Keratinocyte (primary cell): ENCODE measurements around the gene CACNA1C.

ENCODE experiments used
- EZH2 ChIP-seq: IDR thresholded peaks from one replicate; pipeline ENCODE4 v1.6.1; 2012; ENCODE audit warnings: inconsistent platforms, mild to moderate bottlenecking, low read length, moderate library complexity
- TF ChIP-seq, protein P1 (sequence below), 3 experiments: IDR thresholded peaks in 1 of 3; conservative IDR thresholded peaks in 1 of 3; optimal IDR thresholded peaks in 1 of 3; 2 replicates in 2 of 3; 3 replicates in 1 of 3; pipeline versions ENCODE3 to v1.5.1; 2011; ENCODE audit warnings: low read length in 3 of 3, mild to moderate bottlenecking in 3 of 3, moderate library complexity in 2 of 3, control low read depth in 1 of 3, inconsistent platforms in 1 of 3; ENCODE audit not compliant: insufficient read depth in 2 of 3; ENCODE audit errors: extremely low read depth in 1 of 3

DNA sequence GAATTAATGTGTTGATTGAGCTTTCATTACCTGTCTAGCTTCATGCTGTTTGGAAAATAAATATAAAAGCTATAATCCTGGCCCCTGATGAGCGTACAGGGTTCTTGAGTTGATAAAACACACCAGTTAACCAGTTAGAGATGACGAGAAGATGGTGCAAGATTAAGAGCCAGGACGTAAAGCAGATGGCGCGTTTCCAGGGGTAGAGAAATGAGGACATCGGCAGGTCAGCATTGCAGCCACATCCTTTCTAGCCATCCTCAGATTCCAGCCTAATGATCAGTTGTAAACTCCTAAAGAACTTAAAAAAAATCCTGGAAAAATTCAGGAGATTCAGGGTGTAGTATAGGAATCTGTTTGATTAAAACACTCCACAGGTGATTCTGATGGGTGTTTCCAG, 203.7 kb downstream of the CACNA1C start:
- TF ChIP-seq, protein P1, sequence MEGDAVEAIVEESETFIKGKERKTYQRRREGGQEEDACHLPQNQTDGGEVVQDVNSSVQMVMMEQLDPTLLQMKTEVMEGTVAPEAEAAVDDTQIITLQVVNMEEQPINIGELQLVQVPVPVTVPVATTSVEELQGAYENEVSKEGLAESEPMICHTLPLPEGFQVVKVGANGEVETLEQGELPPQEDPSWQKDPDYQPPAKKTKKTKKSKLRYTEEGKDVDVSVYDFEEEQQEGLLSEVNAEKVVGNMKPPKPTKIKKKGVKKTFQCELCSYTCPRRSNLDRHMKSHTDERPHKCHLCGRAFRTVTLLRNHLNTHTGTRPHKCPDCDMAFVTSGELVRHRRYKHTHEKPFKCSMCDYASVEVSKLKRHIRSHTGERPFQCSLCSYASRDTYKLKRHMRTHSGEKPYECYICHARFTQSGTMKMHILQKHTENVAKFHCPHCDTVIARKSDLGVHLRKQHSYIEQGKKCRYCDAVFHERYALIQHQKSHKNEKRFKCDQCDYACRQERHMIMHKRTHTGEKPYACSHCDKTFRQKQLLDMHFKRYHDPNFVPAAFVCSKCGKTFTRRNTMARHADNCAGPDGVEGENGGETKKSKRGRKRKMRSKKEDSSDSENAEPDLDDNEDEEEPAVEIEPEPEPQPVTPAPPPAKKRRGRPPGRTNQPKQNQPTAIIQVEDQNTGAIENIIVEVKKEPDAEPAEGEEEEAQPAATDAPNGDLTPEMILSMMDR (optimal IDR thresholded peaks at IDR 0.05 in 1 of 3, IDR thresholded peaks at IDR 0.05 in 1 of 3, conservative IDR thresholded peaks at IDR 0.05 in 1 of 3; ENCODE audit: extremely low read depth in 1 of 3, insufficient read depth in 2 of 3, low read length in 3 of 3): no peak
- TF ChIP-seq EZH2: no peak
